HL-60 (cell line): ENCODE measurements around the gene TH.

Experiments
- DNase-seq, 2 experiments: peaks; one replicate each; pipeline ENCODE4 v3.0.0-alpha.2; 2010 to 2020; ENCODE audit warnings: low read depth in 1 of 2, low spot score in 1 of 2
- H3K27ac ChIP-seq: fragments of 250-450 bp; sonication (Bioruptor Pico); replicated peaks from 2 replicates; pipeline ENCODE4 v1.5.1; 2020; ENCODE audit warnings: mild to moderate bottlenecking, moderate library complexity
- H3K27me3 ChIP-seq: fragments of 250-450 bp; sonication (Bioruptor Pico); 2 replicates; pipeline ENCODE4 v1.5.1; 2021; ENCODE audit warnings: mild to moderate bottlenecking, moderate library complexity; ENCODE audit not compliant: insufficient read depth, poor library complexity, severe bottlenecking
- H3K4me3 ChIP-seq: replicated peaks from 2 replicates; pipeline ENCODE4 v1.5.1; 2011; ENCODE audit warnings: mild to moderate bottlenecking, control low read depth, low read length; ENCODE audit not compliant: insufficient read depth
- CTCF ChIP-seq: IDR thresholded peaks from one replicate; pipeline ENCODE4 v1.5.1; 2011; ENCODE audit warnings: low read length, control low read depth, inconsistent platforms; ENCODE audit not compliant: insufficient read depth
- GABPA ChIP-seq: IDR thresholded peaks from 2 replicates; pipeline ENCODE4 v1.6.1; 2012; ENCODE audit warnings: low read depth
- POLR2AphosphoS5 ChIP-seq: IDR thresholded peaks from 2 replicates; pipeline ENCODE4 v1.6.1; 2012; ENCODE audit warnings: low read depth
- REST ChIP-seq: IDR thresholded peaks from 2 replicates; pipeline ENCODE4 v1.6.1; 2012; ENCODE audit warnings: low read depth; ENCODE audit not compliant: insufficient replicate concordance
- SPI1 ChIP-seq: IDR thresholded peaks from 2 replicates; pipeline ENCODE4 v1.6.1; 2012; ENCODE audit warnings: low read depth, mild to moderate bottlenecking, borderline replicate concordance

The TH gene

GRCh38 chr11:2173761-2174160 lies 2.1 kb upstream of the TH start:
- peaks cover 23% of the 10 kb centered on the region for H3K27me3 ChIP-seq
- no peak for TF ChIP-seq CTCF
- no peak for TF ChIP-seq GABPA
- no peak for TF ChIP-seq REST
- TF ChIP-seq POLR2AphosphoS5: no peak
- no peak for TF ChIP-seq SPI1

GRCh38 chr11:2173150-2173693 lies 1.6 kb upstream of the TH start:
- no peak for TF ChIP-seq REST
- no peak for TF ChIP-seq POLR2AphosphoS5
- TF ChIP-seq CTCF: no peak
- TF ChIP-seq GABPA: no peak
- TF ChIP-seq SPI1: no peak
- no peak for DNase-seq
- no peak overlapping the region for H3K27ac ChIP-seq
- peaks cover 23% of the 10 kb centered on the region for H3K27me3 ChIP-seq
- no peak overlapping the region for H3K4me3 ChIP-seq

More at GRCh38 chr11:2173761-2174160, 2.1 kb upstream of the TH start:
- Histone ChIP-seq H3K27ac (no peak overlapping the region), H3K4me3 (no peak overlapping the region)
- DNase-seq: no peak

DNA sequence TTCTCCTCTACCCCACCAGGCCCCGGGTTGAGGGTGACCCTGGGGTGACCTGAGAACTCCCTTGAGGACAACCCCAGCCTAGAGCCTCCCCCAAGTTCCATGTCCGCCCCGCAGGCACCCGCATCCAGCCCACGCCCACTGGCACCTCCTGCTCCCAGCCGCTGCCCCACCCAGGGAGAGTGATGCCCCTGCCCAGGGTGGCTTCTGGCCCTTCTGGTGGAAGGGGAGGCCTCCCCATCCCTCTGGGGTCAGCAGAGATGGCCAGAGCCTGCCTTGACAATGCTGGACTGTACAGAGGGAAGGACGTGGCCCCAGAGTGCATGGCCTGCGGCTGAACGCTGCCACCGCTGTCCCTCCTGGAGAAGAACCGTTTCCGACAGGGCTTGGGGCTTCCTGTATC lies 1.1 kb upstream of the TH start:
- TF ChIP-seq POLR2AphosphoS5 (no peak), GABPA (no peak)
- H3K27me3 ChIP-seq: peaks cover 24% of the 10 kb centered on the region
- H3K27ac ChIP-seq: no peak overlapping the region
- DNase-seq: no peak
- H3K4me3 ChIP-seq: no peak overlapping the region

GRCh38 chr11:2169626-2170570 lies 1.7 kb downstream of the TH start:
- no peak overlapping the region for H3K27ac ChIP-seq
- TF ChIP-seq POLR2AphosphoS5 (no peak), CTCF (no peak), REST (no peak), SPI1 (no peak), GABPA (no peak)
- no peak overlapping the region for H3K4me3 ChIP-seq
- peaks cover 40% of the 10 kb centered on the region for H3K27me3 ChIP-seq
- no peak for DNase-seq
